Activated T-cell treated with anti-CD3 and anti-CD28 coated beads, Interleukin-2, amount 50 U/mL, for 4 hours (primary cell): ENCODE results near the gene CCDC136. TPM values are rescaled to one million over a fixed set of nuclear protein-coding genes. Genes with fewer than 3 reads are reported as not detected.

Source experiments
- ATAC-seq, 2 donors: fragments of 200-7000 bp; cut with Tn5 transposase; one replicate each; pipeline ENCODE4 v1.10.0; 2021
- DNase-seq: peaks from one replicate; pipeline ENCODE4 v3.0.0-alpha.2; 2020
- H3K27me3 Mint-ChIP-seq: one replicate; pipeline ENCODE4 v1.8.0; 2021; ENCODE audit warnings: low read depth, mixed read lengths
- H3K36me3 Mint-ChIP-seq: one replicate; pipeline ENCODE4 v1.8.0; 2022; ENCODE audit warnings: mixed read lengths; ENCODE audit not compliant: insufficient read depth
- H3K4me1 Mint-ChIP-seq: one replicate; pipeline ENCODE4 v1.8.0; 2021; ENCODE audit warnings: low read depth, mixed read lengths
- H3K4me3 Mint-ChIP-seq: one replicate; pipeline ENCODE4 v1.8.0; 2021; ENCODE audit warnings: mild to moderate bottlenecking, moderate library complexity, mixed read lengths
- H3K9me3 Mint-ChIP-seq: one replicate; pipeline ENCODE4 v1.8.0; 2021; ENCODE audit warnings: mixed read lengths
- total RNA-seq, 3 donors: library from RNA; stranded (reverse); gene quantifications; one replicate each; pipeline ENCODE4 v1.2.1, GENCODE V29; 2021

The CCDC136 gene
- total RNA-seq, 3 donors from 2014 or later: 2.1 to 3.3 (median 3.3) TPM

DNA sequence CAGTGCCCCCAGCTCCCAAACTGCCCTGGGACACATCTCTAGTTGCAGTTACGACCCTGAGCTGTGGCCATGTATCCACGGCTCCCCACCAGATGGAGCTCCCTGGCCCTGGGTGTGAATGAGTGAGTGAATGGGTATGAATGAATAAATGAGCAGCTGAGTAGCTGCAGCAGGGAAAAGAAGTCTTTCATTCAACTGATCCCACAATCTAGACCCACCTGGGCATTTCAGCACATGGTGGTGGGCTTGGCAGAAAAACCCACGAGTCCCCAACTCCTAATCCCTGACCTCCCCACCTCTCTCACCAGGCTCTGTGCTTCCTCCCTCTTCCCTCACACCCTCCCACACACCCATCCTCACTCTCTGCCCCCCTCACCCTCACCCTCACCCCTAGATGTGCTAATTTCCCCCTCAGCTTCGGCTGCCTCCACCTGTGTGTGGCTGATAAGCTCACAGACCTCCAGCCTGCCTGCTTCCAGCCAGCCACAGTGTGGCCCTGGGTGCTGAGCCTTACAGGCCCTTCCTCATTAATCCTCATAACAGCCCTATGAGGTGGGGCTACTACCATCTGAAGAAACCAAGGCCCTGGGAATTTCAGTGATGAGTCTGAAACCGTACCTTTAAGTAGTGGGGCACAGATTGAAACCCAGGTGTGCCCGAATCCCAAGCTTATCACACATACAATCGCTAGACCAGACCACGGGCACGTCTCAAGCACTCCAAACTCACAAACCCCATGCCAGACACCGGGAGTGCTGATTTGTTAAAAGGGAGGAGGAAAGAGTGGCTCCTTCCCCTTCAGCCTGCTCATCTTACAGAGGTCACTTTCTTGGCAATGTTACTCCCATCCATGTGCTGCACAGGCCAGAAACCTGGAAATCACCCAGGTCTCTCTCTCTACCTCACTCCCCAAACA, 68.6 kb downstream of the CCDC136 start:
- DNase-seq (no peak), ATAC-seq (no peak)
- peaks cover 15% of the 10 kb centered on the region for H3K4me1 Mint-ChIP-seq
- no peaks in the 10 kb centered on the region for H3K9me3 Mint-ChIP-seq
- H3K36me3 Mint-ChIP-seq: peaks cover 3% of the 10 kb centered on the region
- no peak overlapping the region for H3K4me3 Mint-ChIP-seq
- no peaks in the 10 kb centered on the region for H3K27me3 Mint-ChIP-seq

DNA sequence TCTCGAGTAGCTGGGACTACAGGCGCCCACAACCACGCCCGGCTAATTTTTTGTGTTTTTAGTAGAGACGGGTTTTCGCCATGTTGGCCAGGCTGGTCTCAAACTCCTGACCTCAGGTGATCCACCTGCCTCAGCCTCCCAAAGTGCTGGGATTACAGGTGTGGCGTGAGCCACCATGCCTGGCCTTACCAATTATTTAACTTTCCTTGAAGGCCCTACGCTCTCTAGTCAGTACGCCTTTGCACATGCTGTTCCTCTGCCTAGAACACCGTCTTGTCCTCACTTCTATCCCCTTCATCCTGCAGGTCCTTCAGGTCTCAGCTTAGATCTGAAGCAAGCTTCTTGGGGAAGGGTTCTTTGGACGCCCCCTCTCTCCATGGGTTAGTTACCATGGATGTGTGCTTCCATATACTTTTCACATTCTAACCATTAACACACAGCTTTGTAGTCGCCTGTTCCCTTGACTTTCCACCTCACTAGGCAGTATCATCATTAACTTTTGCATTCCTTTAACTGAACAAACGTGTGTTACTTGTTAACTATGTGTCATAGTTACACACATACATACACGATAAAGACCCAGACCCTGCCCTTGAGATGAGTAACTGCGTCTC, 70.3 kb downstream of the CCDC136 start:
- Mint-ChIP-seq H3K4me1 (peaks cover 17% of the 10 kb centered on the region), H3K27me3 (no peaks in the 10 kb centered on the region), H3K36me3 (peaks cover 10% of the 10 kb centered on the region), H3K9me3 (no peaks in the 10 kb centered on the region), H3K4me3 (peak overlapping the region; percentile 100)
- DNase-seq (no peak), ATAC-seq (no peak)

DNA sequence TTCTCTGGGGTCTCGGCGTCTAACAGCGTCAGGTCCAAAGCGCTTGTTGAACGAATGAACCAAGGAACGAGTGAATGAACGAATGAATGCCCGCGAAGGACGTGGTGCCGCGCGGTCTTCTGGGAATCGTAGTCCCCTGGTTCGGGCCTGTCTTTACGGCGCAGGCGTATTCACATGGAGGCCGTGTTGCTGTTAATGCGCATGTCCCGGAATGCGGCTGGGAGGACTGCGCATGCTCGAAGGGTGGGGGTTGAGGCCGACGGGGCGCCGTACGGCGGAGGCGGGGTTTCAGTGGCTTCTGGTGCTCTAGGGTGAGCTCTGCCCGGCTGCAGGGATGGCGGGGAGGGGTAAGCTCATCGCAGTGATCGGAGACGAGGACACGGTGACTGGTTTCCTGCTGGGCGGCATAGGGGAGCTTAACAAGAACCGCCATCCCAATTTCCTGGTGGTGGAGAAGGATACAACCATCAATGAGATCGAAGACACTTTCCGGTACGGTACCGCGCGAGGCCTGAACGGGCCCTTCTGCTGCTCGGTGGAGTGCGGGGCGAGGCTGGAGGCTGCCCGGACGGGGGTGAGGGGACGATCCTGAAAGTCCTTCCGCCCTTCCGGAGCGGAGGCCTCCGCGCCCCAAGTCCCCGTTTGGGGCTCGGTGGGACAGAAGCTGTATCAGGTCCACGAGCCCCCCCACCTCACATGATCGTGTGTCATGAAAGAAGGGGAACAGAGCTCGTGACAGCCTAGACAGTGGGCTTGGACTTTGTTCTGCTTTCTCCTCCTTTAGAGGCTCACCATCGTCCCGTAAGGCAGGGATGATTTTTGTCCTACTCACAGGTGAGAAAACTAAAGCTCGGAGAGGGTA, 71.0 kb downstream of the CCDC136 start, which contains the start of gene ATP6V1F:
TSS of gene ATP6V1F (plus strand) at position 286 of the 862 bp plus-strand sequence. CDS start at position 335, 49 bp downstream.
- peaks cover 17% of the 10 kb centered on the region for H3K4me1 Mint-ChIP-seq
- H3K36me3 Mint-ChIP-seq: peaks cover 11% of the 10 kb centered on the region
- ATAC-seq (peak; percentile 94), DNase-seq (peak; percentile 99)
- no peaks in the 10 kb centered on the region for H3K27me3 Mint-ChIP-seq
- peak within 1 kb of the TSS; percentile 100 for H3K4me3 Mint-ChIP-seq
- H3K9me3 Mint-ChIP-seq: no peaks in the 10 kb centered on the region

DNA sequence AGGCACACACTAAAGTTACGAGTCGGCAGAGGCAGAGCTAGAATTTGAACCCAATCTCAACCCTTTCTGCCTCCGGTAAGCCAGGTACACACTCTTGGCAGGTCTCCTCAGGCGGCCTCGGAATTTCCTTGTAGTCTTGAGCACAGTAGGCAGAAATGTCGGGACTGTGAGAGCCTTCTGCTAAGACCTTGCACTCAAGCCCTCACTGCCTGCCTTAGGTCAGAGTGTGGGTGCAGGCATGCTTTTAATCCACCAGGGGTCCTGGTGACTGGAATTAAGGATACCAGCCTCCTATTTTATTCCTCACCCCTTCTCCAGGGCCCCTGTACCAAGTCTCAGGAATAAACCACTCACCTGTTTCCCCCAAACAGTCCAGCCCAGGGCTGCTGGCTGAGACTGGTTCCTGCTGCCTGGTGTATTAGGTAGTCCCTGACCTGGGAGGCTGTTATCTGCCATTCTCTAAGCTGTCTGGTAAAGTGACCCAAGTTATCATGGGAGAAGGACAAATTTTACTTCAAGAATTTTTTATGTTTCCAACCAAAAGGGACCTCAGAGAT, 71.7 kb downstream of the CCDC136 start:
- Mint-ChIP-seq H3K36me3 (peaks cover 11% of the 10 kb centered on the region), H3K9me3 (no peaks in the 10 kb centered on the region), H3K4me1 (peaks cover 17% of the 10 kb centered on the region), H3K4me3 (peak overlapping the region; percentile 100), H3K27me3 (no peaks in the 10 kb centered on the region)
- peak; percentile 58 to 59 for ATAC-seq
- DNase-seq: peak; percentile 22

DNA sequence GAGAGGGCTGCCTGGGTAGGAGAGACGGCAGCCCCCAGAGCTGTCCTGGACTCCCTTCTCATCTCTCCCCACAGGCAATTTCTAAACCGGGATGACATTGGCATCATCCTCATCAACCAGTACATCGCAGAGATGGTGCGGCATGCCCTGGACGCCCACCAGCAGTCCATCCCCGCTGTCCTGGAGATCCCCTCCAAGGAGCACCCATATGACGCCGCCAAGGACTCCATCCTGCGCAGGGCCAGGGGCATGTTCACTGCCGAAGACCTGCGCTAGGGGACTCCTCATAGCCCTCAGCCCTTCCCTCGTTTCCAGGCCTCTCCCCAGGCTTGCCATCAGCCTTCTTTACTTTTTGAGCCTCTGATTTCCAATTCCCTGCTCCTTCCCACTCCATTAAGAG, 73.5 kb downstream of the CCDC136 start:
- H3K27me3 Mint-ChIP-seq: peaks cover 4% of the 10 kb centered on the region
- peaks cover 21% of the 10 kb centered on the region for H3K4me1 Mint-ChIP-seq
- H3K9me3 Mint-ChIP-seq: no peaks in the 10 kb centered on the region
- H3K4me3 Mint-ChIP-seq: peak overlapping the region; percentile 6
- DNase-seq (no peak), ATAC-seq (no peak)
- peaks cover 11% of the 10 kb centered on the region for H3K36me3 Mint-ChIP-seq

DNA sequence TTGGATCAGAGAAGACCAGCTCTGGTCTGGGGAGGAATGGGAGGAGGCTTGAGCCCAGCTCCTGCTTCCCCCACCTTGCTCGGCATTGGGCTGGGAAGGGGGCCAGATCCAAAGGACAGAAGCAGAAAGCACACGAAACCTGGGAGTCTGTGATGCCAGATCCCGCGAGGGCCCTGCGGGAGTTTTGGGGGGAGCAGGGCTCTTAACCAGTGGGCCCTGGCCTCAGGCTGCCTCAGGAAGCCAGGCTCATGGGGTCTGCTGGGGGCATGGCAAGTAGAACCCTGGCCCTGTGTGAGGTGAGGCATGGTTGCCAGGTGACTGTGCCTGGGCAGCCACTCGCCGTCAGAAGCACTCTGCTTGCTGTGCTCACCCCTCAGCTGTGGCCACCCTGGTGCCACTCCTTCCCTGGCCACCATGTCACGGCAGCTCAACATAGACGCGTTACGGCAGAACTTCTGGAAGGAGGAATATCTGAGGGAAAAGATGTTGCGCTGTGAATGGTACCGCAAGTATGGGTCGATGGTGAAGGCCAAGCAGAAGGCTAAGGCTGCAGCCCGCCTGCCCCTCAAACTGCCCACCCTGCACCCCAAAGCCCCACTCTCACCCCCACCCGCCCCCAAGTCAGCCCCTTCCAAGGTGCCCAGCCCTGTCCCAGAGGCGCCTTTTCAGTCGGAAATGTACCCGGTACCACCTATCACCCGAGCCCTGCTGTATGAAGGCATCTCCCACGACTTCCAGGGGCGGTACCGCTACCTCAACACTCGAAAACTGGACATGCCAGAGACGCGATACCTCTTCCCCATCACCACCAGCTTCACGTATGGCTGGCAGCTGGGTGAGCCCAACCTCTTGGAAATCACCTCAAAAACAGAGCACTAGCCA, 74.5 kb downstream of the CCDC136 start:
- peaks cover 5% of the 10 kb centered on the region for H3K27me3 Mint-ChIP-seq
- no peak overlapping the region for H3K4me3 Mint-ChIP-seq
- no peaks in the 10 kb centered on the region for H3K9me3 Mint-ChIP-seq
- ATAC-seq: no peak
- peaks cover 11% of the 10 kb centered on the region for H3K36me3 Mint-ChIP-seq
- H3K4me1 Mint-ChIP-seq: peaks cover 23% of the 10 kb centered on the region
- no peak for DNase-seq

DNA sequence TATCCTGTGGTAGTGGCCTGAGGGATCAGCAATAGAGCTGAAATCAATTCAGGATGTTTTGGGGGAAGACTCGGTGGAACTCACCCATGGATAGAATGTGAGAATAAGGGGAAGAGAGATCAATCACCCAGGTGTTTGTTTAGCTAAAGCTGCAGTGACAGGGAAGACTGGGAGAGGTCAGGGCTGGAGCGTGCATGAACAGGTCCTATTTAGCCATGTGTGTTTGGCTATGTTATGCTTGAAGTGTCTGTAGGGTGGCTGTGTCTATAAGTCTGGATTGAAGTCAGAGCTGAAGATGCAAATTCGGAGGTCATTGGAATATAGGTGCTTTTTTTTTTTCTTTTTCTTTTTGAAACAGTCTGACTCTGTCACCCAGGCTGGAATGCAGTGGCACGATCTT, 75.5 kb downstream of the CCDC136 start:
- Mint-ChIP-seq H3K4me1 (peaks cover 21% of the 10 kb centered on the region), H3K36me3 (peaks cover 11% of the 10 kb centered on the region), H3K9me3 (no peaks in the 10 kb centered on the region), H3K4me3 (no peak overlapping the region), H3K27me3 (peaks cover 5% of the 10 kb centered on the region)
- ATAC-seq (no peak), DNase-seq (no peak)

DNA sequence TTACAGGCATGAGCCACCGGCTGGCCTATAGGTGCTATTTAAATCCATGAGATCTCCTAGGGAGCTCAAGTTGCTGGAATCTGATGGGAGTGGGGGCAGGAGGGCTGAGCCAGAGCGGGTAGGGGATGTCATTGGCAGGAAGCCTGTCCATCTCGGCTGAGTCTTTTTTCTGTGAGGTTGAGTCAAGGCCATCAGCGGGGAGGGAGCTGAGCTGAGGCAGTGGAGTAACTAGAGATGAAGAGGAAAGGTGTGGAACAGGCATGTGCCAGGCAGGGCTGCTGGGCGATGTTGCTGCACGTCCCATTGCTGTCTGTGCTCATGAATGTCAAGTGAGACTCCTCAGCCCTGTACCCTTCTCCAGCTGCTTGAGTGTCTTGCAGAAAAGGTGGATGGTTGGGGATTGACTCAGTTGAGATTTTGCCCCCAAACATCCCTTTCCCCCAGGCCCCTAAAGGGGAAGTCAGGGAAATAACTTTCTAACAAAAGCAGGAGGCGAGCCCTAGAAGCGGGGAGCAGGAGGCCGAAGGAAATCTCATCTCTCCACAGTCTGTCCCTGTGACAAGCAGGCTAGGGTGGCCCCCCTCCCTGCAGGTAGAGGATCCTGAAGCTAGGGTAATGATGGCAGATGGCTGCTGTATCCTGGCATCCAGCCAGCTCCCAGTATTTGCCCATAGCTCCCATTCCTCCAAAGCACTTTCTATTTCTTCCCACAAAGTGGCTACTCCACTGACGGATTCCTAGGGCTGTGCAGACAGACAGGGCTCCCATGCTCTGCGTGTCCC, 76.3 kb downstream of the CCDC136 start:
- H3K4me1 Mint-ChIP-seq: peaks cover 18% of the 10 kb centered on the region
- ATAC-seq (no peak), DNase-seq (no peak)
- no peaks in the 10 kb centered on the region for H3K9me3 Mint-ChIP-seq
- H3K4me3 Mint-ChIP-seq: peak overlapping the region; percentile 2
- peaks cover 11% of the 10 kb centered on the region for H3K36me3 Mint-ChIP-seq
- peaks cover 5% of the 10 kb centered on the region for H3K27me3 Mint-ChIP-seq

DNA sequence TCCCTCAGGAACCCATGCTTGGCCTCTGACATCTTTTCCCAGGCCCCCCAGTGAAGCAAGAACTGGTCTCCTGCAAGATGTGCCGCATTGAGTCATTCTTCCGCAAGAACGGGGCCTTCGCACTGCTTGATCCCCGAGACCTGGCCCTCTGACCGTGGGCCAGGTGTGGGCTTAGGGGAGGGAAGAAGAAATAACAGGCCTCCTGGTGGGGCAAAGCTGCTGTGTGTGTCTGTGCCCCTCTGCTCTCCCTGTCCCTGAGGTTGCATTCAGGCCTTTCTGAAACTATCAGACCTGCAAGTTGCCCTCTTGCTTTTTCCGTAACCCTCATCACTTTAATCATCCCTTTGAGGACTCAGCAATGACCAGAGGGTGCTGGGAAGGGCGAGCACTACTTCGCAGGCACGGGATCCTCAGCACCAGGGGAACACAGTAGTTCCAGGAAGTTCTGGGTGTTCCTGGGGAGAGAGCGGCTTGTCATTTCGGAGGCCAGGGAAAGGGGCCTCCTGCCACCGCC, 76.9 kb downstream of the CCDC136 start:
- H3K9me3 Mint-ChIP-seq: no peaks in the 10 kb centered on the region
- H3K36me3 Mint-ChIP-seq: peaks cover 11% of the 10 kb centered on the region
- peaks cover 15% of the 10 kb centered on the region for H3K4me1 Mint-ChIP-seq
- DNase-seq (no peak), ATAC-seq (no peak)
- H3K27me3 Mint-ChIP-seq: peaks cover 5% of the 10 kb centered on the region
- peak overlapping the region; percentile 54 for H3K4me3 Mint-ChIP-seq

DNA sequence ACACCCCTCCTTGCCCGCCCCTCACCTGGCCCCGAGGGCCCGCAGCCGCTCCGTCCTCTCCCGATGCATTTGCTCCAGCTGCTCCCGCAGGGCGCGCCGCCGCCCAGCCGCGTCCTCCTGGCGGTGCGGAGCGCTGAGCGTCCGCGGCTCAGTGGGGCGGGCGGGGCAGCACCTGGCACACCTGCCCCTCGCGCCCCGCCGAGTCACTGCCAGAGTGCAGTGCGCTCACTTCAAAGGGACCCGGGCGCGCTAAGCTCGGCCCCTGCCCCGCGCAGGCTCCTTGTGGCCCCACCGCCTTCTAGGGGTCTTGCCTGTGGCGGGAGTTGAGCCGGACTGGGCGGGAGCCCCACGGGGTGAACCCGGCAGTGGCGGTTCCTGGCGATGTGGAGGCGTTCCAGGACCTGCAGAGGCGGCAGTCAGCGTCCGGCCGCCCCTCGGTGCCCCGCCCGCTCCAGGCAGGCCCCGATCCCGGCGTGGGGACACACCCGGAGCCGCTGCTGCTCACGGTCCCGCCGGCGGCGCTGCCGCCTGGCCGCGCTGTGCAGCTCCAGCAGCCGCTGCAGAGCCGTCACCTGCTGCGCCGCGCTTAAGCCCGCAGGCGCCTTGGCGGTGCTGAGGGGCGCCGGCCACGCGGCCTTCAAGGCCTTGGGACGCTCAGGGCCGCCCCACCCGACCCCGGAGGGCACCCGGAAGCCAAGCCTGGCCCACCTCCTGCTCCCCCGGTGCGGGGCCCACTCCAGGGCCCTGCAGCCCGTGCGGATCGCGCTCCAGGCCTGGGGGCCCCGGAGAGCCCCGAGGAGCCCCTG, 77.6 kb downstream of the CCDC136 start:
- peak overlapping the region; percentile 54 for H3K4me3 Mint-ChIP-seq
- ATAC-seq (peak; percentile 89 to 90), DNase-seq (peak; percentile 38)
- peaks cover 12% of the 10 kb centered on the region for H3K4me1 Mint-ChIP-seq
- H3K27me3 Mint-ChIP-seq: peaks cover 5% of the 10 kb centered on the region
- no peaks in the 10 kb centered on the region for H3K9me3 Mint-ChIP-seq
- peaks cover 11% of the 10 kb centered on the region for H3K36me3 Mint-ChIP-seq

DNA sequence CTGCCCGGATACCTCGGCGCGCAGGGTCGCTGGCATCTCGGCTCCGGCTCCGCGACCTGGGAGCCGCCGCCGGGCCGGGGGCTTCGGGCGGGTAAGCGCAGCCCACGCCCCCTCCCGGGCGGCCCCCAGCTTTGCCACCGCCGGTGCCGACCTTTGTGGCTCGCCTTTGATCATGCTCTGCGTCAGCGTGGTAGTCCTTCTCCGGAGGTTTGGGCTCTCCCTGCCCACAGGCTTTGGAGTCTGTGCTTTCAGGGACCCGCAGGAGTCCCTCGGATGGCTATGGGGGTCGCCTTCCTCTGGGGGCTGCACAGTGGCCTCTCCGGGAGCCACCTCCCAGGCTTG, 78.1 kb downstream of the CCDC136 start:
- H3K4me1 Mint-ChIP-seq: peaks cover 9% of the 10 kb centered on the region
- peak; percentile 46 to 53 for ATAC-seq
- H3K27me3 Mint-ChIP-seq: peaks cover 5% of the 10 kb centered on the region
- no peak for DNase-seq
- H3K36me3 Mint-ChIP-seq: peaks cover 11% of the 10 kb centered on the region
- peak overlapping the region; percentile 73 for H3K4me3 Mint-ChIP-seq
- H3K9me3 Mint-ChIP-seq: no peaks in the 10 kb centered on the region

DNA sequence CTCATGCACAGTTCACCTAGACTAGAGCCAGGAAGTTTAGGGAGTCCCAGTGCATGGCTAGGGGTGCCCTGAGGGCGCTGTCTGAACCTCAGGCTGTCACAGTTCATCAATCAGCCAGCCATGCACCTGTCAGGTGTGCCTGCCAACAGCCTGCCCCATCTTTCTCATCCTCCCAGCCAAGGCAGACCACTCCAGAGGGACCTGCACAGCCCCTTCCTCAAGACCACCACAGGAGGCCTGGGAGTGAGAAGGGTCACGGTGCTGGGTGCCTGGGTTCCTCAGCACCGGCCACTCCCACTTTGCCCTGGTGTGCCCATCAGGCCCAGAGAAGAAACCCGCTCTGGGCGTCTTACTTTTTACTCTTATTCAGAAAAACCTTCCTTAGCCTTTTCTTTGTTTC, 79.3 kb downstream of the CCDC136 start:
- Mint-ChIP-seq H3K4me1 (peaks cover 6% of the 10 kb centered on the region), H3K36me3 (peaks cover 3% of the 10 kb centered on the region), H3K9me3 (no peaks in the 10 kb centered on the region), H3K27me3 (peaks cover 5% of the 10 kb centered on the region), H3K4me3 (peak overlapping the region; percentile 21)
- ATAC-seq (no peak), DNase-seq (no peak)
